GM19351 (cell line): Measurements from ENCODE around the gene DGKB.

Experiments used
- ATAC-seq: cut with Tn5 transposase; IDR thresholded peaks from one replicate; pipeline ENCODE4 v1.9.1; 2021; ENCODE audit warnings: mild to moderate bottlenecking, moderate library complexity; ENCODE audit not compliant: unreplicated experiment

Gene DGKB

GRCh38 chr7:14825912-14826311, 76.6 kb downstream of the DGKB start:
- ATAC-seq, result no peak

- ATAC-seq, result no peak
Measured at GRCh38 chr7:14822481-14822854, 80.1 kb downstream of the DGKB start.

- ATAC-seq, result no peak
Measured at GRCh38 chr7:14821757-14822480, 80.6 kb downstream of the DGKB start.

DNA sequence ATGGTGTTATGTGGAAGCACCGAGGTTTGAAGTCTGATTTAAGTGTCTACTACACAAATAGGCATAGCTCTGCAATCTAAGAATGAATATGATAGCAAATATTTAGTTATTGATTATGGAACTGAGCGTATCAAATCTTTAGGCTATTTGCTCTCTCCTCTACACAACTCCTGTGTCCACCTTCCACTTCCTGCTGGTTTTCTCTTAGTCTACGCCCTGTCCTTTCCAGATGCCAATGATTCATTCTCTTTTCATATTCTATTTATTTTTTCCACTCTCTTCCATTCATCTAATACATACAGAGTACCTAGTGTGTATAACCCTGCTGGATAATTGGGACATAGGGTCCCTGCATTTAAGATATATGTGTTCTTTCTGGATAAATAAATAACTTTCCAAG, 83.7 kb downstream of the DGKB start:
- ATAC-seq, result no peak

DNA sequence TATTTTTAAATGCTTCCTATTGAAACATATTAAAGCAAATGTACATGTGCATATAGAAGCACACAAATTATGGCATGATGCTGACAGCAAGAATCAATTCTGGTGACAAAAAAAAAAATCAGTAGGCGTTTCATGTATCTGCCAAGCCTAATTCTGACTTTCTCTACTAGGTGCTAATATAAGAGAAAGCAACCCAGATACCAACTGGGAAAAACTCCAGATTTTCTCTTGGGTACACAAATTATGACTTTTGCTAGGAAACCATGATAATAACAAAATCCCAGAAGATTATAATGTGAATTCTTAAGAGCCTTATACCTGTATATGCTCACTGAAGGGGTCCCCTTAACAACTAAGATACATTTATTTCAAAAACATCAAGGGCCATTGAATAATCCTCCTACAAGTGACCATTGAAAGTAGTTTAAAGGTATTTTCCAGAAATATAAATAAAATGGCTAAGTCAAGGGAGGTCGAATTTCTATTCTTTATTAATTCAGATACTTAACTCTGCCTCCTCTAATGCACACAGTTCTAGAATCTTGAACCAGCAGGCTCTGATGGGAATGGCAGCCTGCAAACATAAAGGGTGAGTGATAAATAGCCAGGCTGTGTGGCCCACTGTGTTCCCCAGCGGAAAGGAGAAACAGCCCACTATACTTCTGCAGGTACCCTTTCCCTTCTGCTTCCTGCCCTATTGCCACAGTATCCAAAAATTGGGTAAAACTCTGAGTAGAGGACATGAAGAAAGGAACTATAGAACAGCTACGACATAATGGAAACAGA, 84.5 kb downstream of the DGKB start:
- ATAC-seq, result no peak

GRCh38 chr7:14807507-14807906, 95.0 kb downstream of the DGKB start:
- ATAC-seq, result no peak

GRCh38 chr7:14806891-14807290, 95.7 kb downstream of the DGKB start:
- no peak for ATAC-seq

DNA sequence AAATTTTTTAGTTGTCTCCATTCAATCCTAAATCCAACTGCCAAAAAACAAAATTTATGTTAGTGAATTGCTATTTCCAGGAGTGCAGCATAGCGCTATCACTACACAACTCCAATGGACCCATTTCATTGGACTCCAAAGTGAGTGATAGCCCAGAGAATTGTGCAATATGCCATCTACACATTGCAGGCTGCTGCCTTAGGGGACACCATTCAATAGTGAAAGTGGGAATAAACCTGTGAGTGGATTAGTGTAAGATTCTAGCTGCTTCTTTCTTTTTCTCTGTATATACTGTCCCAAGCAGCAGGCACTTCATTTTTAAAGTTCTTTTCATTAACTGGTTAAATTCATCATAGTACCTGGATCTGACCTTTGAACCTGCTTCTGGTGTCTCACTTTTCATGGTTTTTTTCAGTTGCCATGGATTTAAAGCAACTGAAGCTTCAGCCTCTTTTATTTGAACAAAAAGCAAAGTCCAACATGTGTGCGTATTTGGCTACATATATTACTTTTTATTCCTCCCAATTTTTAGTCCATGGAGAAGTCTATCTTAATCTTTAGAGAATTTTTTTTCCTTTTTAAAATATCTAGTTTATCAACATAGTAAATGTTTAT, 97.3 kb downstream of the DGKB start:
- ATAC-seq, result no peak

DNA sequence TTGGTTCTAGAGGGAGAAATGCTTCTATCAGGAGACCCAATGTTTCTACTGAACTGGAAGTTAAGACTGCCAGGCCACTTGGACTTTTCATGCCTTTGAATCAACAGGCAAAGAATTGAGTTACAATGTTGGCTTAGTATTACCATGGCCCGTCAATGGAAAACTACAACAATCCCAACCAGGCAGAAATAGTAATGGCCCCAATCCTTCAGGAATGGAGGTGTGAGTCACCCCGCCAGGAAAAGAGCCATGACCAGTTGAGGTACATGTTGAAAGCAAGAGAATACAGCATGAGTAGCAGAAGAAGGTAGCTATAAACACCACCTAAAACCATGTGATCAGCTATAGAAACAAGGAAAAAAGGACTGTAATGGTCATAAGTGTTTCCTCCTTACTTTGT, 101.9 kb downstream of the DGKB start:
- no peak for ATAC-seq

DNA sequence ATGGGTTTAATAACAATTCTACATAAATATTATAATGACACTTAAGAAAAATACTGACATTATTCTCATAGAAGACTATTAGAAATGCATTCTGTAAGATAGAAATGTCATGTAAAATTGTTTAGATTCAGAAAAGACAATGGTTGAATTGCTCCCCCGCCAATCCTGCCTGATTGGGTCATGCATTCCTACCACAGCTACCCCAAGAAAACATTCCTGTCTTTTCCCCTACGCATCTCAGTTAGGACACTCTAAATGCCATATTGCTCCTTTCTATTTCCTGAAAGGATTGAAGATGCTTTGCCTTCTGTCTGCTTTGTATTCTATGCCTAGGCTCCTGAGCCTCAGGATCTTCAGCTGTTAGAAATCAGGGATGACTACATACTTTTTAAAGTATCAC, 109.4 kb downstream of the DGKB start:
- ATAC-seq, result no peak

GRCh38 chr7:14787551-14787950, 115.0 kb downstream of the DGKB start:
- ATAC-seq, result no peak

GRCh38 chr7:14786314-14786895, 116.1 kb downstream of the DGKB start:
- ATAC-seq, result no peak

- ATAC-seq, result no peak
Measured at GRCh38 chr7:14777806-14778205, 124.7 kb downstream of the DGKB start.

DNA sequence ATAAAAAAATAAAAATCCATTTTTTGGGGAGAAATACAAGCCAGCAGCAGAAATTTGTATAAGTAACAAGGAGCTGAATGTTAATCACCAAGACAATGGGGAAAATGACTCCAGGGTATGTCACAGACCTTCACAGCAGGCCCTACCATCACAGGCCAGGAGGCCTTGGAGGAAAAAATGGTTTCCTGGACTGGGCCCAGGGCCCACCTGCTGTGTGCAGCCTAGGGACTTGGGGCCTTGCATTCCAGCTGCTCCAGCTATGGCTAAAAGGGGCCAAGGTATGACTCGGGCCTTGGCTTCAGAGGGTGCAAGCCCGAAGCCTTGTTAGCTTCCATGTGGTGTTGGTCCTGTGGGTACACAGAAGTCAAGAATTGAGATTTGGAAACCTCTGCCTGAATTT, 126.3 kb downstream of the DGKB start:
- ATAC-seq, result no peak

DNA sequence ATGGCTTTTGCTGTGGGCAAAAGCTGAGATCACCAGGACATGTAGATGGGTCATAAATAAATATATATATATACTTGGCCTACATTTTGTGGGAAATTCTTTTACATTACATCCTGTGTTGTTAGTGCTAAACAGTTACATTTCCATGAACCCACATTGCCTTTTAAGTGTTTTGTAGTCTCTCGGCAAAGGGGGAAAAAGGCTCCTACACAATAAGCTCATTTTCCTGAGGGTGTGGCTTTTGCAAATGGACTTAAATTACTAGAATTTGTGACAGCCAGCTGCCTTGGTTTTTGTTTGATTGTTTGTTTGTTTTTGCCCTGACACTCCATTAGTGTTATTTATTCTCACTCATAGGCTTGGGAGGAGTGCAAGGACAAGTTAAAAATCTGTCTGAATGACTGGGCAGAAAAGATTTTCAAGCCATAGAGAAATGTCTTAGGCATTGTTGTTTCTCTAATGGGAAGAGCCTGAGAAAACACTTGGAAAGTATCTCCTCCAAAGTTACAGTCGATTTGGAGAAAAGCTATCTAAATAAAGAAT, 128.8 kb downstream of the DGKB start:
- ATAC-seq, result no peak

DNA sequence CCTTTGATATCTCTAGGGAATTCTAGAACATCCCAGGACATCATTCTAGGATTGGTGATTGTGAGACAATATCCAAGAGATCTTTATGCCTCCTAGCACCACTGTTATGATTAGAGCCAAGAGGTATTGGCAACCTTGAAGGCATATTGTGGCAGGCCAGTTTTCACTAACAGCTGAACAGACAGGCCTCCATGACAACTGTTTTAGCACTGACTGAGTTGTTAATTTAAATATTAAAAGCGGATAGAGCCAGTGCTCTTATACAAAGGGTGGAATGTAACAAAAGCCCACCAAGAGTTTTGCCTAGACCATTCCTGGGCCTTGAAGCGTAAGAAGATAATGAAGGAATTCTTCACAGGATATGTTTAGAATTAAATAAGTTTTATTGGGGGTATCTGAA, 131.9 kb downstream of the DGKB start:
- no peak for ATAC-seq

DNA sequence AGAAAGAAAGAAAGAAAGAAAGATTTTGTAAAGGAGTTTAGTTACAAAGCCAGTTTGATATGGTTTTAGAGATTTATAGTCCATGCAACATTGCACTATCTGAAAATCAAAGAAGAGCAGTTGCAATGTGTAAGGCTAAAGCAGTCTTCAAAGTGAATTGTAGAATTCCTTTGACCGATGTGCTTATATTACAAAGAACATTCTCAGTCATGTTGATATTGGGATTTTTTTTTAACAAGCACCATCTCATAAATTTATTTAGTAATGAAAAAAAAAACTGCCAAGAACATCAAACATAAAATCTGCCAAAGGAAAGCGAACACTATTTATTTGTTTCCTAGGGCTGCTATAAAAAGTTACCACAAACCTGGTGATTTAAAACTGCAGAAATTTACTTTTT, 133.3 kb downstream of the DGKB start:
- no peak for ATAC-seq

GRCh38 chr7:14767716-14768425, 134.7 kb downstream of the DGKB start:
- ATAC-seq, result no peak

DNA sequence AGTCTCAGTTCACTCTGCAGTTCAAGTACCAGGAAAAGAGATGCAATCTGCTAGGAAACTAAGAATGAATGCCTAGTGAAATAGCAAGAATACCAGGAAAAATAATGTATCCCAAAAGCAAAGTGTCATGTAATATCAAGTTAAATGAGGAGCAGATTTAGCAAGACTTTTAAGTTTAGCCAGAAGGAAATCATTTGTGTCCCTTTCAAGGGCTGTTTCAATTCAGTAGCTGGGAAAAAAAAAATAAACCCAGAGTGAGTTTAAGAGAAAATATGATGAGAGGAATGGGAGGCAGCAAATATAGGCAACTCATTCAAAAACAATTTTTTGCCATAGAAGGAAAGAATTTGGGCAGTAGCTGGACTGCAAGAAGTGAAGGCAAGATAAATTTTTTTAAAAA, 135.8 kb downstream of the DGKB start:
- ATAC-seq, result no peak

DNA sequence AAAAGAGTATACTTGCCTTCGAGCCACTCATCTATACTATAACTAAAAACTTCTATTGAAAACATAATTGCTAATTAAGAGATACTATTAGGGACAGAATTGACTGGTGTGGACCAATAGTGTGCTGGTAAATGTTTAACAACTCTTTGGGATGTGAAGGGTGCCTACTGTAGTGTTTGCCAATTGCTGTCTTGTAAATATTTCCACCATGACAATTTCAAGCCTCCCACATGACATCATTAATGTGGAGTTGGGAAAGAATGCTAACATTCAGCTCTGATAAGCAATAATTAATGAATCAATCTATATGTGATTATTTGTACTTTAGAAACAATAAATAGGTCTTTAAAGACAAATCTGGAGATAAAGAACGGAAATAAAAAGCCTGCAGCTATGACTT, 136.8 kb downstream of the DGKB start:
- ATAC-seq, result no peak

- ATAC-seq, result no peak
Measured at GRCh38 chr7:14762561-14762960, 140.0 kb downstream of the DGKB start.
